CD4-positive, alpha-beta T cell (primary cell): ENCODE measurements around the gene ERC2. TPM values are rescaled to one million over a fixed set of nuclear protein-coding genes. Genes with fewer than 3 reads are reported as not detected.

Experiments used
- ATAC-seq: fragments of 200-7000 bp; cut with Tn5 transposase; one replicate; pipeline ENCODE4 v1.10.0; 2022; ENCODE audit warnings: mild to moderate bottlenecking; ENCODE audit not compliant: poor library complexity
- CTCF ChIA-PET: fragments of 350-600 bp; sonication (Branson Sonifier 250); formaldehyde crosslinking; loops from one replicate; lab custom pipeline; 2021; ENCODE audit warnings: antibody characterized with exemption, inconsistent platforms; lab: Charles Lee
- POLR2A ChIA-PET: fragments of 350-600 bp; sonication (Branson Sonifier 250); formaldehyde crosslinking; loops from one replicate; lab custom pipeline; 2021; ENCODE audit warnings: antibody characterized with exemption, inconsistent platforms; lab: Charles Lee
- DNase-seq, 14 experiments: peaks; one replicate each; pipeline ENCODE4 v3.0.0-alpha.2; 2013 to 2020; ENCODE audit warnings: mixed read lengths in 2 of 14
- H3K27ac ChIP-seq, 2 donors: one replicate each; pipeline versions ENCODE4 v1.5.1 to v1.7.0; 2013; ENCODE audit warnings: low read length in 2 of 2, low read depth in 1 of 2, mild to moderate bottlenecking in 1 of 2
- H3K27me3 ChIP-seq, 2 experiments: 1 replicate in 1 of 2; 2 replicates in 1 of 2; pipeline versions ENCODE4 v1.6.1 to v1.7.0; 2013; ENCODE audit warnings: low read length in 2 of 2, control low read depth in 1 of 2, mild to moderate bottlenecking in 1 of 2, moderate library complexity in 1 of 2; ENCODE audit not compliant: insufficient read depth in 2 of 2, control insufficient read depth in 1 of 2
- H3K36me3 ChIP-seq: one replicate; pipeline ENCODE4 v1.6.1; 2013; ENCODE audit warnings: low read length, control low read depth; ENCODE audit not compliant: insufficient read depth
- H3K4me1 ChIP-seq: one replicate; pipeline ENCODE4 v1.6.1; 2013; ENCODE audit warnings: low read length, control low read depth; ENCODE audit not compliant: insufficient read depth
- H3K4me3 ChIP-seq: one replicate; pipeline ENCODE4 v1.5.1; 2013; ENCODE audit warnings: mild to moderate bottlenecking, low read length, moderate library complexity
- H3K9me3 ChIP-seq, 2 experiments: 1 replicate in 1 of 2; 2 replicates in 1 of 2; pipeline versions ENCODE4 v1.6.1 to v1.7.0; 2013; ENCODE audit warnings: low read length in 2 of 2, mild to moderate bottlenecking in 2 of 2, control low read depth in 1 of 2, moderate library complexity in 1 of 2; ENCODE audit not compliant: control insufficient read depth in 1 of 2, insufficient read depth in 1 of 2
- H3K27ac Mint-ChIP-seq: one replicate; pipeline ENCODE4 v1.8.0; 2020; ENCODE audit warnings: mixed read lengths
- H3K27me3 Mint-ChIP-seq: one replicate; pipeline ENCODE4 v1.8.0; 2021; ENCODE audit warnings: mixed read lengths
- H3K36me3 Mint-ChIP-seq: one replicate; pipeline ENCODE4 v1.8.0; 2021; ENCODE audit warnings: low read depth, mixed read lengths
- H3K4me1 Mint-ChIP-seq: one replicate; pipeline ENCODE4 v1.8.0; 2021; ENCODE audit warnings: low read depth, mixed read lengths
- H3K4me3 Mint-ChIP-seq: one replicate; pipeline ENCODE4 v1.8.0; 2020; ENCODE audit warnings: mild to moderate bottlenecking, mixed read lengths
- H3K9me3 Mint-ChIP-seq: one replicate; pipeline ENCODE4 v1.8.0; 2020; ENCODE audit warnings: mixed read lengths
- intact Hi-C, 2 experiments: fragments of 100-400 bp; cut with DNase I in 1 of 2; cut with micrococcal nuclease in 1 of 2; formaldehyde crosslinking; loops; one replicate each; pipeline versions ENCODE4 v1.15.1 to v1.9.0; 2023 to 2025; cut with DNase I, micrococcal nuclease
- total RNA-seq, 174 experiments: library from RNA in 2 of 174; stranded (reverse) in 2 of 174; gene quantifications; one replicate each; pipeline ENCODE4 v1.2.3 and lab custom pipeline; 2021 to 2026
- TF ChIP-seq, protein P1 (sequence below): fragments of 200-600 bp; IDR thresholded peaks from one replicate; pipeline ENCODE4 v1.8.0; 2022; ENCODE audit warnings: antibody characterized with exemption, mild to moderate bottlenecking

ERC2 gene
- total RNA-seq, 2 experiments from 2014 or later = not detected

DNA sequence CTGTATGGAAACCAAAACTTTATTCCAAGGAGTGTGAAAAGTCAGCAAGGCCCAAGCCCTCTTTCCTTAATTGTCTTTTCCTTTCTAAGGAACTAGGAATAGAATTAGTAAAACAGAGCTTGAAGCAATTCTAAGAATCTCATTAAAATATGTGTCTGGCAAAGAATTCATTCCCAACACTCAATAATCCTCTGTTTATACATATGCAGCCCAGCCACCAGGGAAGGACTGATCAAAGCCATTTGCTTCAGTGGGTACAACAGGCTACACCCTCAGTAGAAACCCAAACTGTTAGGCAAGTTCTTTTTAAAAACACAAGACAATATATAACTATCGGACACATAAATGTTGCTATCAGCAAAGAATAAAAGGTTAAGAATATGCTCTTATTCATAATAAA lies 266.9 kb downstream of the ERC2 start:
- H3K27me3 Mint-ChIP-seq = no peaks in the 10 kb centered on the region
- ChIA-PET POLR2A (no interaction called here), CTCF (no interaction called here)
- ATAC-seq (no peak), DNase-seq (no peak)
- no peak overlapping the region for H3K27ac Mint-ChIP-seq
- Histone ChIP-seq H3K27me3 (no peaks in the 10 kb centered on the region), H3K4me3 (no peak overlapping the region), H3K4me1 (no peaks in the 10 kb centered on the region), H3K27ac (no peak overlapping the region), H3K36me3 (no peaks in the 10 kb centered on the region), H3K9me3 (no peaks in the 10 kb centered on the region)
- no peak overlapping the region for H3K4me3 Mint-ChIP-seq
- H3K9me3 Mint-ChIP-seq = no peaks in the 10 kb centered on the region
- H3K4me1 Mint-ChIP-seq = no peaks in the 10 kb centered on the region
- H3K36me3 Mint-ChIP-seq = no peaks in the 10 kb centered on the region
- TF ChIP-seq, protein P1, sequence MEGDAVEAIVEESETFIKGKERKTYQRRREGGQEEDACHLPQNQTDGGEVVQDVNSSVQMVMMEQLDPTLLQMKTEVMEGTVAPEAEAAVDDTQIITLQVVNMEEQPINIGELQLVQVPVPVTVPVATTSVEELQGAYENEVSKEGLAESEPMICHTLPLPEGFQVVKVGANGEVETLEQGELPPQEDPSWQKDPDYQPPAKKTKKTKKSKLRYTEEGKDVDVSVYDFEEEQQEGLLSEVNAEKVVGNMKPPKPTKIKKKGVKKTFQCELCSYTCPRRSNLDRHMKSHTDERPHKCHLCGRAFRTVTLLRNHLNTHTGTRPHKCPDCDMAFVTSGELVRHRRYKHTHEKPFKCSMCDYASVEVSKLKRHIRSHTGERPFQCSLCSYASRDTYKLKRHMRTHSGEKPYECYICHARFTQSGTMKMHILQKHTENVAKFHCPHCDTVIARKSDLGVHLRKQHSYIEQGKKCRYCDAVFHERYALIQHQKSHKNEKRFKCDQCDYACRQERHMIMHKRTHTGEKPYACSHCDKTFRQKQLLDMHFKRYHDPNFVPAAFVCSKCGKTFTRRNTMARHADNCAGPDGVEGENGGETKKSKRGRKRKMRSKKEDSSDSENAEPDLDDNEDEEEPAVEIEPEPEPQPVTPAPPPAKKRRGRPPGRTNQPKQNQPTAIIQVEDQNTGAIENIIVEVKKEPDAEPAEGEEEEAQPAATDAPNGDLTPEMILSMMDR = no peak
- intact Hi-C loops = no loop called here

DNA sequence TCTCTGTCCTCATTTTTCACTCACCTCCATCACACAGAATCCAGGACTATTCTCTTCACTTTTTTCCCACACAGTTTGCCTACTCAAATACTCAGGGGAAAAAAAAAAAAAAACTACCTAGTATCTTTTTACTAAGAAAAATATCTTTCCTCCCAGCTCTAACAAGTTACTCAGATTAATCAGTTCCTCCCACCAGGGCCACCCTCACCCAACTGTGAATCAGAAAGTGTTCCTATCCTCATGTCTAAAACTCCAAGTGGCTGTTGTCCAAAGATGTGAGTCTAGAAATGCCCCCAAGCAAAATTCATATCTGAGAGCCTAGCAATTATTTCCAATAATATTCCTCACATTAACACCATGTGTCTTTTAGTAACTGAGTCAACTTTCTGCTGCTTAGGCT lies 268.0 kb downstream of the ERC2 start:
- Histone ChIP-seq H3K4me1 (no peaks in the 10 kb centered on the region), H3K27ac (no peak overlapping the region), H3K27me3 (no peaks in the 10 kb centered on the region), H3K4me3 (no peak overlapping the region), H3K9me3 (no peaks in the 10 kb centered on the region), H3K36me3 (no peaks in the 10 kb centered on the region)
- H3K9me3 Mint-ChIP-seq = no peaks in the 10 kb centered on the region
- no peak overlapping the region for H3K4me3 Mint-ChIP-seq
- TF ChIP-seq, protein P1 = no peak
- no peak overlapping the region for H3K27ac Mint-ChIP-seq
- no peaks in the 10 kb centered on the region for H3K27me3 Mint-ChIP-seq
- no peaks in the 10 kb centered on the region for H3K4me1 Mint-ChIP-seq
- ChIA-PET POLR2A (no interaction called here), CTCF (interaction anchor here (0.7 kb wide), 1 partner anchor 1844 kb away, joined by 3 read pairs; no protein-coding TSS in a partner anchor)
- ATAC-seq = no peak
- intact Hi-C loops = no loop called here
- no peak for DNase-seq
- H3K36me3 Mint-ChIP-seq = no peaks in the 10 kb centered on the region

DNA sequence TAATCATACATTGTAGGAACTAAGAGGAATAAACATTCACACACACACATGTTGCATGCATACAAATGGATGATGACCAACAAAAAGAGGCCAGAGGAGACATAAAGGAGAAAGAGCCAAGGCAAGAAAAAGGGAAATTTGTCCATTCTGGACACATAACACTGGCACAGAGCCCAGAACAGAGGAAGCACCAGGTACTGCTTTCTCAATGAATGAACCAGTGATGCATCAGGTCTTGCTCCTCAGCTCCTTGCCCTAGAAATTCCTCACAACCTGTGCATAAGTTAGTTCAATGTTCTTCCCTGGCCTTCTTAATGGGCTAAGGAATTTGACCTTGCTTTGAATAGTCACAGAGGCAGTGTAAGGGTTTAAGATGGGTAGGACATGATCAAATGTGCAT lies 270.3 kb downstream of the ERC2 start:
- Mint-ChIP-seq H3K27me3 (no peaks in the 10 kb centered on the region), H3K4me1 (no peaks in the 10 kb centered on the region), H3K9me3 (no peaks in the 10 kb centered on the region), H3K4me3 (no peak overlapping the region), H3K27ac (no peak overlapping the region), H3K36me3 (no peaks in the 10 kb centered on the region)
- POLR2A ChIA-PET = no interaction called here
- ATAC-seq (no peak), DNase-seq (no peak)
- CTCF ChIA-PET = no interaction called here
- no peak overlapping the region for H3K4me3 ChIP-seq
- H3K27ac ChIP-seq = no peak overlapping the region
- intact Hi-C loops = no loop called here
- no peaks in the 10 kb centered on the region for H3K27me3 ChIP-seq
- TF ChIP-seq, protein P1 = no peak
- no peaks in the 10 kb centered on the region for H3K4me1 ChIP-seq
- no peaks in the 10 kb centered on the region for H3K9me3 ChIP-seq
- H3K36me3 ChIP-seq = no peaks in the 10 kb centered on the region
